ENCODE results near the gene FAN1. TPM values are rescaled to one million over a fixed set of nuclear protein-coding genes. Genes with fewer than 3 reads are reported as not detected.

The FAN1 gene
- total and polyA plus RNA-seq, 4 donors, result 7.3 to 23.0 (median 11.3) TPM

DNA sequence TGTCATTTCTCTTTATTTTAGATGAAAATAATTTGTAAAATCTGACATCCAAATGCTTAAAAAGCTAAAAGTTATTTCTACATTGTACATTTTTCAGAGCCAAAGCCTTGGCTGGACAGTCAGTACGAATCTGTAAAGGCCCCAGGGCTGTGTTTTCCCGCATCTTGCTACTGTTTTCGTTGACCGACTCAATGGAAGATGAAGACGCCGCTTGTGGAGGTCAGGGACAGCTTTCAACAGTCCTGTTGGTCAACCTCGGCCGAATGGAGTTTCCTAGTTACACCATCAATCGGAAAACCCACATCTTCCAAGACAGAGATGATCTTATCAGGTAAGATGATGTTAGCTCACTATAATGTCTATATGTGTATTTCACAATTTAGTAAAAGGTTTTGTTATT, 10.0 kb downstream of the FAN1 start:
- H3K9ac ChIP-seq (ENCODE audit: insufficient read depth in 1 of 2, low read length in 2 of 2), result no peak overlapping the region
- H3K4me1 ChIP-seq (ENCODE audit: control insufficient read depth in 5 of 5, insufficient read depth in 5 of 5, low read length in 5 of 5), result peaks cover 0 to 6% (median 0%) of the 10 kb centered on the region in 5 donors
- WGBS, 2 donors, result 96 to 97% methylated on average over 9 of the region's 9 CpGs
- DNase-seq (no peak), ATAC-seq (ENCODE audit: insufficient read depth, low FRiP score) (no peak)
- H3K36me3 ChIP-seq (ENCODE audit: control insufficient read depth in 4 of 4, insufficient read depth in 4 of 4, low read length in 4 of 4), result peaks cover 14 to 34% (median 31%) of the 10 kb centered on the region in 4 donors
- TF ChIP-seq, protein P1, sequence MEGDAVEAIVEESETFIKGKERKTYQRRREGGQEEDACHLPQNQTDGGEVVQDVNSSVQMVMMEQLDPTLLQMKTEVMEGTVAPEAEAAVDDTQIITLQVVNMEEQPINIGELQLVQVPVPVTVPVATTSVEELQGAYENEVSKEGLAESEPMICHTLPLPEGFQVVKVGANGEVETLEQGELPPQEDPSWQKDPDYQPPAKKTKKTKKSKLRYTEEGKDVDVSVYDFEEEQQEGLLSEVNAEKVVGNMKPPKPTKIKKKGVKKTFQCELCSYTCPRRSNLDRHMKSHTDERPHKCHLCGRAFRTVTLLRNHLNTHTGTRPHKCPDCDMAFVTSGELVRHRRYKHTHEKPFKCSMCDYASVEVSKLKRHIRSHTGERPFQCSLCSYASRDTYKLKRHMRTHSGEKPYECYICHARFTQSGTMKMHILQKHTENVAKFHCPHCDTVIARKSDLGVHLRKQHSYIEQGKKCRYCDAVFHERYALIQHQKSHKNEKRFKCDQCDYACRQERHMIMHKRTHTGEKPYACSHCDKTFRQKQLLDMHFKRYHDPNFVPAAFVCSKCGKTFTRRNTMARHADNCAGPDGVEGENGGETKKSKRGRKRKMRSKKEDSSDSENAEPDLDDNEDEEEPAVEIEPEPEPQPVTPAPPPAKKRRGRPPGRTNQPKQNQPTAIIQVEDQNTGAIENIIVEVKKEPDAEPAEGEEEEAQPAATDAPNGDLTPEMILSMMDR (IDR thresholded peaks at IDR 0.05; ENCODE audit: control extremely low read depth, extremely low read depth), result no peak
- H3K9me3 ChIP-seq (ENCODE audit: control insufficient read depth in 4 of 4, insufficient read depth in 3 of 4, low read length in 3 of 4), result no peaks in the 10 kb centered on the region
- H3K27me3 ChIP-seq (ENCODE audit: control insufficient read depth in 3 of 3, insufficient read depth in 3 of 3, low read length in 2 of 3), result no peaks in the 10 kb centered on the region
- H3K4me3 ChIP-seq, result no peak overlapping the region
- no peak overlapping the region for H3K27ac ChIP-seq (ENCODE audit: low read depth in 1 of 2, low read length in 1 of 2)

DNA sequence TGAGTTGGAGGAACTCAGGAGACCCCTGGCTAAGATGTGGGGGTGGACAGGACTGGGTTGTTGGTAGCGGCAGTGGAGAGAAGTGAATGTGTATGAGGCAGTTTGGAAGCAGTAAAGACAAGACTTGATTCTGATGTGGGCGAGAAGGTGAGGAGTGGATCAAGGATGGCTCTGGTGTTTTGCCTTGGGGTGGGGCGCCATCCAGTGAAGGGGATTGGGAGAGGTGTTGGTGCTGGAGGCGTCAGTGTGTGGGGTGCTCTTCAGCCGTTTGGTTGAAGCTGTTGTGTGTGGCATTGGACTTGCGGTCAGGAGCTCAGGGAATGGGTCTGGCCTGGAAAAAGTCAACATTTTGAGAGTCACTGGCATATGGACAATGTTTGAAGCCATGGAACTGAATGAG, 13.3 kb downstream of the FAN1 start:
- H3K9ac ChIP-seq (ENCODE audit: insufficient read depth in 1 of 2, low read length in 2 of 2), result no peak overlapping the region
- TF ChIP-seq, protein P1 (IDR thresholded peaks at IDR 0.05; ENCODE audit: control extremely low read depth, extremely low read depth), result no peak
- 75 to 91% methylated on average over 6 of the region's 6 CpGs for WGBS, 2 donors

DNA sequence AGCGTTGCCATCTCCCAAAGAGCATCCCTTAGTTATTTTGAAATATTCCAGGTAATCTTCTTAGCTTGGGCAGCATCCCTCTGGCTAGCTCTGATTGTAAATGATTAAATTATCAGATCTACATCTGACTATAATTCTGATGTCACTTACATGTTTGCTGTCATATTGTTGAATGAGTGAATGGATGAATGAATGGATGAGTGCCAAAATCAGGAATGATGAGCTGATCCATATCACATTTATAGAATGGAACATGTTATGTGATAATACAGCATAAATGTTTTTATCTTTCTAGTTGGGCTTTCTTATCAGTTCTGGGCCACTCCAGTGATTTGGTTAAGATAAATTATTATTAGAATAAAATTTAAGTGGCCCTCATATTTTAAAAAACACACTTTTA, 14.0 kb downstream of the FAN1 start:
- H3K36me3 ChIP-seq (ENCODE audit: control insufficient read depth in 4 of 4, insufficient read depth in 4 of 4, low read length in 4 of 4), result peaks cover 3 to 50% (median 31%) of the 10 kb centered on the region in 4 donors
- no peak overlapping the region for H3K9ac ChIP-seq (ENCODE audit: insufficient read depth in 1 of 2, low read length in 2 of 2)
- no peak for DNase-seq
- no peaks in the 10 kb centered on the region for H3K27me3 ChIP-seq (ENCODE audit: control insufficient read depth in 3 of 3, insufficient read depth in 3 of 3, low read length in 2 of 3)
- H3K4me1 ChIP-seq (ENCODE audit: control insufficient read depth in 5 of 5, insufficient read depth in 5 of 5, low read length in 5 of 5), result peaks cover 0 to 6% (median 0%) of the 10 kb centered on the region in 5 donors
- ATAC-seq (ENCODE audit: insufficient read depth, low FRiP score), result no peak
- TF ChIP-seq, protein P1 (IDR thresholded peaks at IDR 0.05; ENCODE audit: control extremely low read depth, extremely low read depth), result no peak
- no peaks in the 10 kb centered on the region for H3K9me3 ChIP-seq (ENCODE audit: control insufficient read depth in 4 of 4, insufficient read depth in 3 of 4, low read length in 3 of 4)
- H3K27ac ChIP-seq (ENCODE audit: low read depth in 1 of 2, low read length in 1 of 2), result no peak overlapping the region
- no peak overlapping the region for H3K4me3 ChIP-seq
- WGBS, 2 donors, result 78 to 87% methylated on average over 1 of the region's 1 CpG

More for the DNA sequence above, 13.3 kb downstream of the FAN1 start:
- ATAC-seq (ENCODE audit: insufficient read depth, low FRiP score), result no peak
- H3K27me3 ChIP-seq (ENCODE audit: control insufficient read depth in 3 of 3, insufficient read depth in 3 of 3, low read length in 2 of 3), result no peaks in the 10 kb centered on the region
- peaks cover 0 to 6% (median 0%) of the 10 kb centered on the region in 5 donors for H3K4me1 ChIP-seq (ENCODE audit: control insufficient read depth in 5 of 5, insufficient read depth in 5 of 5, low read length in 5 of 5)
- H3K27ac ChIP-seq (ENCODE audit: low read depth in 1 of 2, low read length in 1 of 2), result no peak overlapping the region
- H3K9me3 ChIP-seq (ENCODE audit: control insufficient read depth in 4 of 4, insufficient read depth in 3 of 4, low read length in 3 of 4), result no peaks in the 10 kb centered on the region
- no peak for DNase-seq
- peaks cover 6 to 49% (median 29%) of the 10 kb centered on the region in 4 donors for H3K36me3 ChIP-seq (ENCODE audit: control insufficient read depth in 4 of 4, insufficient read depth in 4 of 4, low read length in 4 of 4)
- H3K4me3 ChIP-seq, result no peak overlapping the region

DNA sequence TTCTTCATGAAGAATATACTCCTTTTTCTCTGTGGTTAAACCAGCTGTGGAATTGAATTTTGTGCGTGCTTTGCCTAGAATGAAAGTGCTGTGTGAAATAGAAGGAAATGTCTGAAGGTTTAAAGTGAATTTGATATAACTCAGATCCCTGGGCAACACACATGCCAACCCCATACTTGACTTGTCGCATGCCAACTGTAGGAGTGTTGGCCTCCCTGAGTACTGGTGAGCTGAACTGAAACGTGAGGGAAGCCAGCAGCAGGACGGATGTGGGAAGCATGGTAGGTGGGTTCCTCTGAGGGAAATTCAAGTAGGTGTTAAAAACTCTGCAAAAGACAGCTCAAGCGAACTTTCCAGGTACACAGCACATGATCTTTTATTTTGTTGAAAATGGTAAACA, 14.7 kb downstream of the FAN1 start:
- no peak for DNase-seq
- 91 to 92% methylated on average over 5 of the region's 5 CpGs for WGBS, 2 donors
- TF ChIP-seq, protein P1 (IDR thresholded peaks at IDR 0.05; ENCODE audit: control extremely low read depth, extremely low read depth), result no peak
- H3K36me3 ChIP-seq (ENCODE audit: control insufficient read depth in 4 of 4, insufficient read depth in 4 of 4, low read length in 4 of 4), result peaks cover 3 to 54% (median 31%) of the 10 kb centered on the region in 4 donors
- peaks cover 0 to 9% (median 0%) of the 10 kb centered on the region in 5 donors for H3K4me1 ChIP-seq (ENCODE audit: control insufficient read depth in 5 of 5, insufficient read depth in 5 of 5, low read length in 5 of 5)
- H3K4me3 ChIP-seq, result no peak overlapping the region
- H3K27me3 ChIP-seq (ENCODE audit: control insufficient read depth in 3 of 3, insufficient read depth in 3 of 3, low read length in 2 of 3), result no peaks in the 10 kb centered on the region
- no peak overlapping the region for H3K27ac ChIP-seq (ENCODE audit: low read depth in 1 of 2, low read length in 1 of 2)
- no peaks in the 10 kb centered on the region for H3K9me3 ChIP-seq (ENCODE audit: control insufficient read depth in 4 of 4, insufficient read depth in 3 of 4, low read length in 3 of 4)
- no peak for ATAC-seq (ENCODE audit: insufficient read depth, low FRiP score)
- no peak overlapping the region for H3K9ac ChIP-seq (ENCODE audit: insufficient read depth in 1 of 2, low read length in 2 of 2)
